Ishikawa (cell line): ENCODE results near the gene MDP1.

Experiments
- CEBPB ChIP-seq: IDR thresholded peaks from 2 replicates; pipeline ENCODE4 v1.6.1; 2012
- CREB1 ChIP-seq: IDR thresholded peaks from 2 replicates; pipeline ENCODE4 v1.6.1; 2012; ENCODE audit warnings: low read depth
- EGR1 ChIP-seq: IDR thresholded peaks from 2 replicates; pipeline ENCODE4 v1.6.1; 2012
- EP300 ChIP-seq: IDR thresholded peaks from 2 replicates; pipeline ENCODE4 v1.6.1; 2012; ENCODE audit warnings: borderline replicate concordance
- FOXM1 ChIP-seq: IDR thresholded peaks from 2 replicates; pipeline ENCODE4 v1.6.1; 2012; ENCODE audit warnings: low read depth, borderline replicate concordance
- MAX ChIP-seq: IDR thresholded peaks from 2 replicates; pipeline ENCODE4 v1.6.1; 2012
- NFIC ChIP-seq: IDR thresholded peaks from 2 replicates; pipeline ENCODE4 v1.6.1; 2012
- RAD21 ChIP-seq: IDR thresholded peaks from 2 replicates; pipeline ENCODE4 v1.6.1; 2012; ENCODE audit warnings: low read depth
- REST ChIP-seq: IDR thresholded peaks from 2 replicates; pipeline ENCODE4 v1.6.1; 2012; ENCODE audit warnings: low read depth, mild to moderate bottlenecking
- TAF1 ChIP-seq: IDR thresholded peaks from 2 replicates; pipeline ENCODE4 v1.6.1; 2012; ENCODE audit warnings: low read depth, mild to moderate bottlenecking
- TCF12 ChIP-seq: IDR thresholded peaks from 2 replicates; pipeline ENCODE4 v1.6.1; 2012; ENCODE audit warnings: low read depth
- TEAD4 ChIP-seq: IDR thresholded peaks from 2 replicates; pipeline ENCODE4 v1.6.1; 2012
- USF1 ChIP-seq: IDR thresholded peaks from 2 replicates; pipeline ENCODE4 v1.6.1; 2012
- YY1 ChIP-seq: IDR thresholded peaks from 2 replicates; pipeline ENCODE4 v1.6.1; 2012; ENCODE audit warnings: low read depth

- TF ChIP-seq FOXM1 (no peak), TAF1 (no peak), EP300 (no peak), CEBPB (no peak), RAD21 (no peak), CREB1 (no peak), EGR1 (no peak), TCF12 (no peak), USF1 (no peak), YY1 (no peak), MAX (no peak), REST (no peak), NFIC (no peak), TEAD4 (no peak)
Observed at GRCh38 chr14:24207104-24207551, 8.7 kb downstream of the MDP1 start.
